ENCODE results near the gene HES1.

DNA sequence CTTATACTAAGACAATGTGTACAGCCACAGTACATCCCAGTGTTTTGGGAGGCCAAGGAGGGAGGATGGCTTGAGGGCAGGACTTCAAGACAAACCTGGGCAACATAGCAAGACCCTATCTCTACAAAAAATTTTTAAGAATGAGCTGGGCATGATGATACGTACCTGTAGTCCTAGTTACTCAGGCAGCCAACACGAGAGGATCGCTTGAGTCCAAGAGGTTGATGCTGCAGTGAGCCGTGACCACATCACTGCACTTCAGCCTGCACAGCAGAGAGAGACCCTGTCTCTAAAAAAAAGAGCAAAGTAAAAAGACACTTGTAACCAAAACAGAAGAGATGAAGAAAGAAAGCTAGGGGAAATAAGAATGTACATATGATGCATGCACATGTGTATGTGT lies 38.5 kb downstream of the HES1 start:
- TF ChIP-seq, protein P1, sequence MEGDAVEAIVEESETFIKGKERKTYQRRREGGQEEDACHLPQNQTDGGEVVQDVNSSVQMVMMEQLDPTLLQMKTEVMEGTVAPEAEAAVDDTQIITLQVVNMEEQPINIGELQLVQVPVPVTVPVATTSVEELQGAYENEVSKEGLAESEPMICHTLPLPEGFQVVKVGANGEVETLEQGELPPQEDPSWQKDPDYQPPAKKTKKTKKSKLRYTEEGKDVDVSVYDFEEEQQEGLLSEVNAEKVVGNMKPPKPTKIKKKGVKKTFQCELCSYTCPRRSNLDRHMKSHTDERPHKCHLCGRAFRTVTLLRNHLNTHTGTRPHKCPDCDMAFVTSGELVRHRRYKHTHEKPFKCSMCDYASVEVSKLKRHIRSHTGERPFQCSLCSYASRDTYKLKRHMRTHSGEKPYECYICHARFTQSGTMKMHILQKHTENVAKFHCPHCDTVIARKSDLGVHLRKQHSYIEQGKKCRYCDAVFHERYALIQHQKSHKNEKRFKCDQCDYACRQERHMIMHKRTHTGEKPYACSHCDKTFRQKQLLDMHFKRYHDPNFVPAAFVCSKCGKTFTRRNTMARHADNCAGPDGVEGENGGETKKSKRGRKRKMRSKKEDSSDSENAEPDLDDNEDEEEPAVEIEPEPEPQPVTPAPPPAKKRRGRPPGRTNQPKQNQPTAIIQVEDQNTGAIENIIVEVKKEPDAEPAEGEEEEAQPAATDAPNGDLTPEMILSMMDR (IDR thresholded peaks at IDR 0.05; ENCODE audit: low read depth, low read length, missing input control), result no peak
- TF ChIP-seq, protein P2, sequence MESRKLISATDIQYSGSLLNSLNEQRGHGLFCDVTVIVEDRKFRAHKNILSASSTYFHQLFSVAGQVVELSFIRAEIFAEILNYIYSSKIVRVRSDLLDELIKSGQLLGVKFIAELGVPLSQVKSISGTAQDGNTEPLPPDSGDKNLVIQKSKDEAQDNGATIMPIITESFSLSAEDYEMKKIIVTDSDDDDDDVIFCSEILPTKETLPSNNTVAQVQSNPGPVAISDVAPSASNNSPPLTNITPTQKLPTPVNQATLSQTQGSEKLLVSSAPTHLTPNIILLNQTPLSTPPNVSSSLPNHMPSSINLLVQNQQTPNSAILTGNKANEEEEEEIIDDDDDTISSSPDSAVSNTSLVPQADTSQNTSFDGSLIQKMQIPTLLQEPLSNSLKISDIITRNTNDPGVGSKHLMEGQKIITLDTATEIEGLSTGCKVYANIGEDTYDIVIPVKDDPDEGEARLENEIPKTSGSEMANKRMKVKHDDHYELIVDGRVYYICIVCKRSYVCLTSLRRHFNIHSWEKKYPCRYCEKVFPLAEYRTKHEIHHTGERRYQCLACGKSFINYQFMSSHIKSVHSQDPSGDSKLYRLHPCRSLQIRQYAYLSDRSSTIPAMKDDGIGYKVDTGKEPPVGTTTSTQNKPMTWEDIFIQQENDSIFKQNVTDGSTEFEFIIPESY (IDR thresholded peaks at IDR 0.05), result no peak
